Adrenal gland (tissue), 12 donors: Measurements from ENCODE around the gene RBBP5. TPM values are rescaled to one million over a fixed set of nuclear protein-coding genes. Genes with fewer than 3 reads are reported as not detected.

Experiments used
- DNase-seq, 7 donors: peaks; one replicate each; pipeline ENCODE4 v3.0.0-alpha.2; 2019 to 2020
- H3K27ac ChIP-seq, 5 donors: fragments of 200-600 bp; sonication (generic) in 4 of 5; 1 replicate in 3 of 5; 2 replicates in 2 of 5; pipeline versions ENCODE4 v1.5.1 to v1.8.0; 2016 to 2020; ENCODE audit warnings: mild to moderate bottlenecking in 1 of 5
- H3K27me3 ChIP-seq: fragments of 200-600 bp; 2 replicates; pipeline ENCODE4 v1.8.0; 2021
- H3K36me3 ChIP-seq, 2 donors: fragments of 200-600 bp; replicated peaks in 1 of 2; 1 replicate in 1 of 2; 2 replicates in 1 of 2; pipeline versions ENCODE4 v1.5.1 to v1.8.0; 2018 to 2022
- H3K4me1 ChIP-seq, 2 donors: fragments of 200-600 bp; replicated peaks in 1 of 2; 1 replicate in 1 of 2; 2 replicates in 1 of 2; pipeline versions ENCODE4 v1.5.1 to v1.8.0; 2018 to 2021
- H3K4me3 ChIP-seq, 4 donors: fragments of 200-600 bp; sonication (generic) in 3 of 4; one replicate each; pipeline ENCODE4 v1.5.1; 2016 to 2018
- H3K9me3 ChIP-seq, 3 donors: fragments of 200-600 bp; sonication (generic) in 1 of 3; replicated peaks in 1 of 3; 1 replicate in 2 of 3; 2 replicates in 1 of 3; pipeline versions ENCODE4 v1.5.1 to v1.8.0; 2016 to 2021
- POLR2A ChIP-seq, 2 donors: fragments of 450-650 bp; IDR thresholded peaks; one replicate each; pipeline ENCODE4 v1.6.1; 2017; ENCODE audit warnings: antibody characterized with exemption in 2 of 2, mild to moderate bottlenecking in 2 of 2, moderate library complexity in 1 of 2
- WGBS, 4 donors: extraction: QIAGEN DNeasy Blood & Tissue Kit in 2 of 4; methylation state at CpG; one replicate each; pipeline versions ENCODE4 v1.1.5 to v1.1.7; 2013 to 2017; 5-methylcytosine and 5-hydroxymethylcytosine counted together
- intact Hi-C, 2 donors: fragments of 100-400 bp; cut with DNase I; formaldehyde crosslinking; loops; one replicate each; pipeline versions ENCODE4 v1.14.1 to v1.15.0; 2022 to 2023
- polyA plus RNA-seq, 3 donors: library from polyadenylated mRNA; stranded (reverse); fragments of 200-250 nt in 2 of 3; fragments of 350-450 nt in 1 of 3; fragmentation: Illumina TruSeq in 1 of 3; extraction: RNeasy Lipid Tissue Mini Kit (QIAGEN cat#74804) in 1 of 3; gene quantifications; one replicate each; pipeline ENCODE4 v1.2.3, GENCODE V29; 2013 to 2014
- total RNA-seq, 9 donors: library from RNA; depleted of rRNA in 4 of 9; stranded (reverse); fragments of >200 nt in 4 of 9; fragments of 120-200 nt in 1 of 9; fragmentation: NEBNext Ultra II Directional in 1 of 9; extraction: Animal tissue kit (Norgen Biotek cat#: 25700) in 1 of 9; gene quantifications; one replicate each; pipeline versions ENCODE4 v1.1.0 to v1.2.4, GENCODE V29; 2013 to 2023
- TF ChIP-seq, protein P1 (sequence below), 6 experiments: fragments of 450-650 bp in 4 of 6; fragments of 200-600 bp in 2 of 6; sonication (generic) in 1 of 6; IDR thresholded peaks; 1 replicate in 5 of 6; 2 replicates in 1 of 6; pipeline versions ENCODE4 v1.5.1 to v1.8.0; 2016 to 2021; ENCODE audit warnings: antibody characterized with exemption in 6 of 6, mild to moderate bottlenecking in 2 of 6, moderate library complexity in 1 of 6
- donor health status: healthy with polysubstance abuse.
- donor health status: Bipolar disorder and iron deficiency.
- donor health status: DM: yes; HTN: yes; CAD: no.
- donor health status: DM: no; HTN: no; CAD: no.
- donor health status: DM: no; HTN: no; CAD: no.
- donor health status: DM: yes; HTN: yes; CAD: no.

Gene RBBP5
- total and polyA plus RNA-seq, 12 donors = 4.7 to 26.0 (median 18.3) TPM

DNA sequence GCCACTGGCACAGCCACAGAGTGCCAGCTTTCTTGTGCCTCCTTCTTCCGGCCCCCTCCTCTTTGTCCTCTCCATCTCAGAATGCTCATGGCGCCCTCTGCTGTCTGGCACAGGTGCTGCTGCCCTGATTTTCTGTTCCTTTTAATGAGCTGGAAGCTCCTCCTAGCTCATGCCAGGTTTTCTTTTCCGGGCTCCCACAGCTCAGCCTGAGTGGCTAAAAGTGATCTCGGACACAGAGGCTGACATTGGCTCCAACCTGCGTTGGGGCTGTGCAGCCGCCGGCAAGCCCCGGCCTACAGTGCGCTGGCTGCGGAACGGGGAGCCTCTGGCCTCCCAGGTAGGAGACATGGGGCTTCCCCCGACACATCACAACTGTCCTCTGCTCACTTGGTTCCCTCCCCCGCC lies 60.1 kb downstream of the RBBP5 start:
- Histone ChIP-seq H3K4me1 (no peaks in the 10 kb centered on the region), H3K9me3 (no peaks in the 10 kb centered on the region), H3K27ac (no peak overlapping the region), H3K27me3 (no peaks in the 10 kb centered on the region), H3K4me3 (no peak overlapping the region), H3K36me3 (no peaks in the 10 kb centered on the region)
- no peak for TF ChIP-seq POLR2A (IDR thresholded peaks at IDR 0.05)
- TF ChIP-seq, protein P1, sequence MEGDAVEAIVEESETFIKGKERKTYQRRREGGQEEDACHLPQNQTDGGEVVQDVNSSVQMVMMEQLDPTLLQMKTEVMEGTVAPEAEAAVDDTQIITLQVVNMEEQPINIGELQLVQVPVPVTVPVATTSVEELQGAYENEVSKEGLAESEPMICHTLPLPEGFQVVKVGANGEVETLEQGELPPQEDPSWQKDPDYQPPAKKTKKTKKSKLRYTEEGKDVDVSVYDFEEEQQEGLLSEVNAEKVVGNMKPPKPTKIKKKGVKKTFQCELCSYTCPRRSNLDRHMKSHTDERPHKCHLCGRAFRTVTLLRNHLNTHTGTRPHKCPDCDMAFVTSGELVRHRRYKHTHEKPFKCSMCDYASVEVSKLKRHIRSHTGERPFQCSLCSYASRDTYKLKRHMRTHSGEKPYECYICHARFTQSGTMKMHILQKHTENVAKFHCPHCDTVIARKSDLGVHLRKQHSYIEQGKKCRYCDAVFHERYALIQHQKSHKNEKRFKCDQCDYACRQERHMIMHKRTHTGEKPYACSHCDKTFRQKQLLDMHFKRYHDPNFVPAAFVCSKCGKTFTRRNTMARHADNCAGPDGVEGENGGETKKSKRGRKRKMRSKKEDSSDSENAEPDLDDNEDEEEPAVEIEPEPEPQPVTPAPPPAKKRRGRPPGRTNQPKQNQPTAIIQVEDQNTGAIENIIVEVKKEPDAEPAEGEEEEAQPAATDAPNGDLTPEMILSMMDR (IDR thresholded peaks at IDR 0.05) = peak; percentile 75 to 95 (median 90)
- peak; percentile 72 to 93 (median 78) for DNase-seq
- intact Hi-C loops = loop anchor here (2.0 to 5.0 kb wide), 2 partner anchors 69 to 71 kb away; no protein-coding TSS in a partner anchor
- 27 to 37% (median 32%) methylated on average over 11 to 13 of the region's 13 CpGs for WGBS, 4 donors

DNA sequence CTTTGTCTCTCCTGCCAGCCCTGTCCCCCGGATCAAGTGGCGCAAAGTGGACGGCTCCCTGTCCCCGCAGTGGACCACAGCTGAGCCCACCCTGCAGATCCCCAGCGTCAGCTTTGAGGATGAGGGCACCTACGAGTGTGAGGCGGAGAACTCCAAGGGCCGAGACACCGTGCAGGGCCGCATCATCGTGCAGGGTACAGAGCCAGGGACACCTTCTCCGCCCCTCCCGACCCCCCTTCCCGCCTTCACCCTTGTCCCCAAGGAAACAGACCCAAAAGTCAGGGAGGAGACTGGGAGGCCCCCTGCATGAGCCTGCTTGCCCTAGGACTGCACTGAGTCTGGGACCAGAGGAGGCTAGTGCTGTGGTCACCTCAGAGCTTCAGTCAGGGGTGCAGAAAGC lies 60.6 kb downstream of the RBBP5 start:
- H3K4me3 ChIP-seq = no peak overlapping the region
- H3K9me3 ChIP-seq = no peaks in the 10 kb centered on the region
- intact Hi-C loops = loop anchor here in 1 of 2 donors (5.0 kb wide), 1 partner anchor 69 kb away; no protein-coding TSS in a partner anchor
- TF ChIP-seq, protein P1 (IDR thresholded peaks at IDR 0.05) = no peak
- TF ChIP-seq POLR2A (IDR thresholded peaks at IDR 0.05) = no peak
- no peak for DNase-seq
- H3K27me3 ChIP-seq = no peaks in the 10 kb centered on the region
- no peaks in the 10 kb centered on the region for H3K36me3 ChIP-seq
- no peak overlapping the region for H3K27ac ChIP-seq
- H3K4me1 ChIP-seq = no peaks in the 10 kb centered on the region
- WGBS, 4 donors = 47 to 73% (median 67%) methylated on average over 5 to 14 of the region's 14 CpGs; no CpG with 5 or more reads in 1 of the 4 donors

DNA sequence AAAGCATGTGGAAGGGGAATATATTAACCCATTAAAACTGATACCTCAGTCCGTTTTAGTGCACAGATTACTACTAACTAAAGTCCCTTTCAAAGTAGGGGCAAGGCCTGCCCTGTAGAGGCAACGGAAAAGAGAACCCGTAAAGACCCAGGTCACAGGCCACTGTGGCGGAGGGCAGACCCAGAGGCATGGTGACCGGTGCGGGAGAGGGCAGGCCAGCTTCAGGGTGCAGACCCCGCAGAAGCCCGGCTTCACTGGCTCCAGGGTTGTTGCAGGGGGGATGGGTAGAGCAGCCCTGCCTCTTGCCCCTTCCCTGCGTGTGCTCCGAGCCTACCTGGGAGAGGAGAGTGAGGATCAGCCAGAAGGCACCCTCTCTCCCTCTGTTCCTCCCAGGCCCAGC lies 61.0 kb downstream of the RBBP5 start:
- no peak overlapping the region for H3K27ac ChIP-seq
- TF ChIP-seq, protein P1 (IDR thresholded peaks at IDR 0.05) = no peak
- no peak for TF ChIP-seq POLR2A (IDR thresholded peaks at IDR 0.05)
- WGBS, 4 donors = 76 to 95% (median 87%) methylated on average over 8 to 10 of the region's 10 CpGs

DNA sequence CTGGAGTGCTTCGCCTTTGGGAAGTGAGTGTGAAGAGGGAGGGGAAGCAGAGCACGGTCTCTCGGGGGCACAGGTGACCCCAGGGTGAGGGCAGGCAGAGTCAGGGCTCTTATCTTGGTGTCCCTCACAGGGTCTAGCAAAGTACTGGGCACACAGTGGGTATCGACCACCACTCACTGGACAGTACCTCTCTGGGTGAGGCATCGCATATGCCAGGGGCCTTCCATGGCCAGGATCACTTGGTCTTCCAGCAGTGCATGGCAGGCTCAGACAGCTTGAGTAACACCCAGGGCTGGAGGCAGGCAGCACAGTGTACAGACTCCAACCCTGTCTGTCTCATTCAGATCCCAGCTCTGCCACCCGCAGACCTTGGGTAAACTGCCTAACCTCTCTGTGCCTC lies 62.1 kb downstream of the RBBP5 start:
- 75 to 100% (median 92%) methylated on average over 2 to 6 of the region's 6 CpGs for WGBS, 4 donors
- TF ChIP-seq, protein P1 (IDR thresholded peaks at IDR 0.05) = no peak
- no peak for TF ChIP-seq POLR2A (IDR thresholded peaks at IDR 0.05)
- H3K4me1 ChIP-seq = no peaks in the 10 kb centered on the region
- H3K27ac ChIP-seq = no peak overlapping the region
- no peaks in the 10 kb centered on the region for H3K36me3 ChIP-seq
- DNase-seq = no peak
- intact Hi-C loops = loop anchor here in 1 of 2 donors (5.0 kb wide), 1 partner anchor 67 kb away; no protein-coding TSS in a partner anchor
- no peaks in the 10 kb centered on the region for H3K27me3 ChIP-seq
- H3K4me3 ChIP-seq = no peak overlapping the region
- H3K9me3 ChIP-seq = no peaks in the 10 kb centered on the region

More for the DNA sequence above, 61.0 kb downstream of the RBBP5 start:
- DNase-seq = no peak
- no peaks in the 10 kb centered on the region for H3K27me3 ChIP-seq
- H3K9me3 ChIP-seq = no peaks in the 10 kb centered on the region
- no peaks in the 10 kb centered on the region for H3K4me1 ChIP-seq
- no peaks in the 10 kb centered on the region for H3K36me3 ChIP-seq
- intact Hi-C loops = loop anchor here in 1 of 2 donors (5.0 kb wide), 1 partner anchor 68 kb away; no protein-coding TSS in a partner anchor
- H3K4me3 ChIP-seq = no peak overlapping the region
